GM23248 (cell line): Measurements from ENCODE around the gene CHCT1.
"Not testable (repeated sequence)": the region's sequence is repeated elsewhere in the genome, so short reads cannot be mapped to it uniquely, and the experiment has no call there.

Experiments used
- EZH2 ChIP-seq: fragments of 200-600 bp; sonication (generic); IDR thresholded peaks from 2 replicates; pipeline ENCODE4 v1.6.1; 2018; ENCODE audit warnings: antibody characterized with exemption, mild to moderate bottlenecking; ENCODE audit not compliant: insufficient read depth, poor library complexity, severe bottlenecking
- EZH2phosphoT487 ChIP-seq: fragments of 200-600 bp; sonication (generic); IDR thresholded peaks from 2 replicates; pipeline ENCODE4 v1.6.1; 2018; ENCODE audit warnings: antibody characterized with exemption, moderate library complexity, mild to moderate bottlenecking, low read depth; ENCODE audit not compliant: insufficient read depth

DNA sequence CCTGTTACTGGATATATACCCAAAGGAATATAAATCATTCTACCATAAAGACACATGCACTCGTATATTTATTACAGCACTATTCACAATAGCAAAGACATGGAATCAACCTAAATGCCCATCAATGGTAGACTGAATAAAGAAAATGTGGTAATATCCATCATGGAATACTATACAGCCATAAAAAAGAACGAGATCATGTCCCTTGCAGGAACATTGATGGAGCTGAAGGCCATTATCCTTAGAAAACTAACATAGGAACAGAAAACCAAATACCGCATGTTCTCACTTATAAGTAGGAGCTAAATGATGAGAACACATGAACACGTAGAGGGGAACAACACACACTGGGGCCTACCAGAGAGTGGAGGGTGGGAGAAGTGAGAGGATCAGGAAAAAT is 3.3 kb upstream of the CHCT1 start:
- not testable (repeated sequence) for TF ChIP-seq EZH2phosphoT487, EZH2
